Measurements from ENCODE around the gene EFNA5. TPM values are rescaled to one million over a fixed set of nuclear protein-coding genes. Genes with fewer than 3 reads are reported as not detected.

Gene EFNA5
- total RNA-seq, 1 donor from 2014 or later: 57.5 TPM

- no peaks in the 10 kb centered on the region for H3K9me3 Mint-ChIP-seq
- H3K27me3 Mint-ChIP-seq (ENCODE audit: low read depth): no peaks in the 10 kb centered on the region
- H3K4me1 Mint-ChIP-seq: peaks cover 57% of the 10 kb centered on the region
- H3K36me3 Mint-ChIP-seq: peaks cover 7% of the 10 kb centered on the region
- no peak for DNase-seq (ENCODE audit: low spot score in 2 of 2, unreplicated experiment in 2 of 2)
- H3K27ac Mint-ChIP-seq: peak overlapping the region; percentile 79
- TF ChIP-seq CTCF (IDR thresholded peaks at IDR 0.05; ENCODE audit: unreplicated experiment): no peak
- no peak overlapping the region for H3K4me3 Mint-ChIP-seq
These were observed 281.5 kb downstream of the EFNA5 start for GRCh38 chr5:107389130-107389774.

GRCh38 chr5:107388141-107388861 lies 282.4 kb downstream of the EFNA5 start:
- no peak for DNase-seq (ENCODE audit: low spot score in 2 of 2, unreplicated experiment in 2 of 2)
- Mint-ChIP-seq H3K27me3 (ENCODE audit: low read depth) (no peaks in the 10 kb centered on the region), H3K4me3 (peak overlapping the region; percentile 14), H3K27ac (peak overlapping the region; percentile 85), H3K9me3 (no peaks in the 10 kb centered on the region), H3K36me3 (peaks cover 12% of the 10 kb centered on the region), H3K4me1 (peaks cover 48% of the 10 kb centered on the region)
- TF ChIP-seq CTCF (IDR thresholded peaks at IDR 0.05; ENCODE audit: unreplicated experiment): no peak

DNA sequence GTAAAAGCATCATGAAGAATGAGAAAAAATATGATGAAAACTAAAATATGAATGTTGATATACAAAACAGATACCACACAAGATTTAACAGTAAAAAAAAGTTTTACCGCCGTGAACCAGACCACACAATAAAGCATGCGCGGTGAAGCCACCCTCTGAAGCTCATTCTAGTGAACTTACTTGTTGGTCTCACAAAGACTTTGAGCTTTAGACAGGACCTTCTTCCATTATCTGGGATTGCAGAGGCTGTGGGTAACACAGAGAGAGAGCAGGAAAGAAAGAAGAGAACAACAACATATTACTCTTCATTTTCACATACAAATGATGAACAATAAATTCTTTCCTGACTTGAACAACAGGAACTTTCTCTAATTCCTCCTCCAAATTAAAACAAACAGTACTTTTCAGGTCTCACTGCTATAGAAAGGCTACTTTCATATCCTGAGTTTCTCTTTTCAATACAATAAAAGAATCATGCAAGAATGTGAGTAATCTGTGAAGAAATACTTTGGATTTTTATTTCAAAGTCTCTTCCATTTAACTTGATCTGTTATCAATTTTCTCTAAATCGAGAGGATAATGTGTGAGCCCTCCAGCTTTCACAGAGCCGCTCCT lies 283.1 kb downstream of the EFNA5 start:
- Mint-ChIP-seq H3K4me3 (no peak overlapping the region), H3K27ac (peak overlapping the region; percentile 85)
- no peak for DNase-seq (ENCODE audit: low spot score in 2 of 2, unreplicated experiment in 2 of 2)

GRCh38 chr5:107385708-107386107 lies 285.0 kb downstream of the EFNA5 start:
- Mint-ChIP-seq H3K4me1 (peaks cover 40% of the 10 kb centered on the region), H3K36me3 (peaks cover 9% of the 10 kb centered on the region), H3K9me3 (no peaks in the 10 kb centered on the region), H3K27ac (no peak overlapping the region), H3K27me3 (ENCODE audit: low read depth) (no peaks in the 10 kb centered on the region), H3K4me3 (no peak overlapping the region)
- no peak for DNase-seq (ENCODE audit: low spot score in 2 of 2, unreplicated experiment in 2 of 2)
- TF ChIP-seq CTCF (IDR thresholded peaks at IDR 0.05; ENCODE audit: unreplicated experiment): no peak

More for the DNA sequence above, 283.1 kb downstream of the EFNA5 start:
- H3K27me3 Mint-ChIP-seq (ENCODE audit: low read depth): no peaks in the 10 kb centered on the region
- no peak for TF ChIP-seq CTCF (IDR thresholded peaks at IDR 0.05; ENCODE audit: unreplicated experiment)
- no peaks in the 10 kb centered on the region for H3K9me3 Mint-ChIP-seq
- H3K4me1 Mint-ChIP-seq: peaks cover 41% of the 10 kb centered on the region
- peaks cover 13% of the 10 kb centered on the region for H3K36me3 Mint-ChIP-seq

DNA sequence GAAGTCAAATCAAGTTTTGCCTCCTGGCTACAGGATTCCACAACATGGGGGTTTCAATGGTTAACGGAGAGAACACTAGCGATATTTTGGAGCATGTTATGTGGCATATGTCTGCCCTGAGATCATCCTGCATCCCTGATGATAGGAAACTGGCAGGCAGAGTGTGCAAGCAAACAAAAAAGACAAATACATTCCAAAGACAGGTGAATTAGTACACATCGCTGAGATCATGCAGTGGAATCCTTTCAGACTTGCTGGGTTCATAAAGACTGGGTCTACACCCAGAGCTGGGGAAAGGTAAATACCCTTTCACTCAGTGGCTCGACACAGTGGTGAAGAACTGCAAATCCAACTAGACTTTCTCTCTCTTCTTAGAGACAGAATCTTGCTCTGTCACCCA lies 286.5 kb downstream of the EFNA5 start:
- no peak overlapping the region for H3K27ac Mint-ChIP-seq
- H3K9me3 Mint-ChIP-seq: no peaks in the 10 kb centered on the region
- peaks cover 32% of the 10 kb centered on the region for H3K4me1 Mint-ChIP-seq
- no peak overlapping the region for H3K4me3 Mint-ChIP-seq
- peaks cover 9% of the 10 kb centered on the region for H3K36me3 Mint-ChIP-seq
- DNase-seq (ENCODE audit: low spot score in 2 of 2, unreplicated experiment in 2 of 2): no peak
- no peaks in the 10 kb centered on the region for H3K27me3 Mint-ChIP-seq (ENCODE audit: low read depth)
- no peak for TF ChIP-seq CTCF (IDR thresholded peaks at IDR 0.05; ENCODE audit: unreplicated experiment)

All from mesothelial cell of epicardium (in vitro differentiated cells).